Raji (cell line): Measurements from ENCODE around the gene TEN1.

Source experiments
- POLR2A ChIP-seq: IDR thresholded peaks from 2 replicates; pipeline ENCODE4 v1.6.1; 2011; ENCODE audit warnings: low read depth, low read length, control low read depth; ENCODE audit not compliant: insufficient read depth

TEN1 gene

GRCh38 chr17:75998327-75998795 lies 19.3 kb downstream of the TEN1 start:
- no peak for TF ChIP-seq POLR2A

GRCh38 chr17:76000016-76000754 lies 21.1 kb downstream of the TEN1 start:
- TF ChIP-seq POLR2A, result no peak

GRCh38 chr17:76000755-76001521 lies 21.9 kb downstream of the TEN1 start, which contains the start of gene CDK3:
Gene CDK3 (plus strand): TSS chr17:76000855. CDS start chr17:76001426, 571 bp downstream.
- no peak for TF ChIP-seq POLR2A

GRCh38 chr17:76002100-76002499 lies 23.1 kb downstream of the TEN1 start:
- no peak for TF ChIP-seq POLR2A

- no peak for TF ChIP-seq POLR2A
Observed at GRCh38 chr17:76003915-76004314, 24.9 kb downstream of the TEN1 start.

- no peak for TF ChIP-seq POLR2A
Observed at GRCh38 chr17:76004750-76005262, 25.8 kb downstream of the TEN1 start.

GRCh38 chr17:76005263-76006149 lies 26.5 kb downstream of the TEN1 start:
- no peak for TF ChIP-seq POLR2A

GRCh38 chr17:76007131-76007849 lies 28.2 kb downstream of the TEN1 start:
- TF ChIP-seq POLR2A, result no peak

GRCh38 chr17:76007850-76008165 lies 28.8 kb downstream of the TEN1 start:
- no peak for TF ChIP-seq POLR2A

GRCh38 chr17:76008208-76008607 lies 29.2 kb downstream of the TEN1 start:
- no peak for TF ChIP-seq POLR2A

- TF ChIP-seq POLR2A, result no peak
Observed at GRCh38 chr17:76008630-76009425, 29.8 kb downstream of the TEN1 start.

GRCh38 chr17:76009447-76009846 lies 30.4 kb downstream of the TEN1 start:
- no peak for TF ChIP-seq POLR2A

GRCh38 chr17:76009969-76010661 lies 31.1 kb downstream of the TEN1 start:
- no peak for TF ChIP-seq POLR2A
